ENCODE data around the gene MAP7.
"Not testable (repeated sequence)": the region's sequence is repeated elsewhere in the genome, so short reads cannot be mapped to it uniquely, and the experiment has no call there.

The MAP7 gene

DNA sequence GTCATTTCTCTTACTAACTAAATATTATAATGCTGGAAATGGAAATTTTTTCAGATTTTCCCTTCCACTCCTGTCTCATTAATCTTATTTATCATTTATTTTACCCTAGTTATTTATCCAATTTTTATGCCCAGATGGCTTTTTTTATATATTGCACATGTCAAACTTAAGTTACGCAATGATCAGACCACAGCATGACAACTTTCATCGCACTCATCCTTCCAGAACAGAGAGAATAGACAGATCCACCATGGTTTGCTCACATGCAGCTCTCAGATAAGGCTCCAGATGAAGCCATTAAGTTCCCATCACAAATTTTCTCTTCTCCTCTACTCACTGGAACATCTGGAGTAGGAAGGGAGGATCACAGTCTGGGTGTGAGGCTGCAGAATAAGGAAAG lies 48.7 kb downstream of the MAP7 start:
- DNase-seq, result no peak

DNA sequence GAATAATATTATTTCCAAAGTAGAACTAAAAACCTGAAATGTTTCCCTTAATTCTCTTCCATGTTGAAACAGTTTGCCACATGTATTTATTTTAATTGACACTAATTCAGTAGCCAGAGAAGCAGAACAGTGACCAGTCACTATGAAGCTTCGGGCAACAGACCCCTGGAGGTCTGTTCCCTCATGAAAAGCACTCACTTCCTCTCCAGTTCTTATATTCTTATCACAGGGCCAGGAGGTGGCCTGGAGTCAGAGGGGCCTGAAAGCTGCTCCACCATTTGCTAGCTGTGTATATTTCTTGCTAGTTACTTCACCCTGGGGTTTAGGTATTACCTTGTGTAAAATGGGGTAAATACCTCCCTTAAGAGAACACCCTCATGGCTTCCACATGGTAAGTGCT lies 49.1 kb downstream of the MAP7 start:
- no peak for DNase-seq

DNA sequence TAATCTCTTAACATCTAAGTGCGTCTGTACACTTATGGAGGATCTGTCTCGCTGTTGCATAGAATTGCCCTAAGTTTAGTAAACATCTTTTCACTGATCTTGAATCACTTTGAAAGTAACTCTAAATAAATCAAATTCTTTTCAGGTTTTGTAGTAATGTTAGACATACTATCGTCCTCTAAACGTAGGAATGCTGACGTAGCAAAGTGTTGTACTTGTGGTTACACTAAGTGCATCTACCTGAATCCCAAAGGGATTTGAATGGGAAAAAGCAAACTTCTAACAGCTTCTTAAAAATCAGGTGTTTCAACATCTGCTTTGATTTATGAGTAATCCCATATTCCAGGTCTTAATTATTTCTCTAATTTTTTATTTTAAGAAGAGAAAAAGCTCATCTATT lies 49.8 kb downstream of the MAP7 start:
- no peak for DNase-seq

DNA sequence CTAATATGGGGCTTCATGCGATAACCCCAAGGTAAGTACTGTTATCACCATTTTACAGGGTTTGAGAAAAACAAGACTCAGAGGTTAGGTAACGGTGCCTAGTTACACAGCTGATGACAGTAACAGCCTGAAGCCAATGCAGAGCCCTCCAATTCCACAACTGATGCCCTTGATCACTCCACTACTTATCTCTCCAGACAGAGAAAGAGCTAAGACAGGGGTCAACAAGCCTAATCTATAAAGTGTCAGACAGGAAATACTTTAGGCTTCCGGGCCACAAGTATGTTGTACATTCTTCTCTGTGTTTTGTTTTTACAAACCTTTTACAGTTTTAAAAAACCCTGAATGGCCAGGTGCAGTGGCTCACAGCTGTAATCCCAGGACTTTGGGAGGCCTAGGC lies 50.9 kb downstream of the MAP7 start:
- no peak for DNase-seq

DNA sequence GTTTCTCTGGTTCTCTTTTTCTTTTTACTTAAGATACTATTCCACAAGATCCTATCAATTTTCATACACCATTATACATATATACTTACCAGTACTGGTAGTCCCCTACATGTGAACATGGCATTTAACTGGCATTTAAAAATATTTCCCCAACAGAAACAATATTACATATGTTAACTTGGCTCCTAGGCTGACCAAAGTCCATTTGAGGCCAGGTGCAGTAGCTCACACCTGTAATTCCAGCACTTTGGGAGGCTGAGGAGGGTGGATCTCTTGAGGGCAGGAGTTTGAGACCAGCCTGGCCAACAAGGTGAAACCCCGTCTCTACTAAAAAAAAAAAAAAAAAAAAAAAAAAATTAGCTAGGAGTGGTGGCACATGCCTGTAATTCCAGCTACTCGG lies 53.8 kb downstream of the MAP7 start:
- not testable (repeated sequence) for DNase-seq

DNA sequence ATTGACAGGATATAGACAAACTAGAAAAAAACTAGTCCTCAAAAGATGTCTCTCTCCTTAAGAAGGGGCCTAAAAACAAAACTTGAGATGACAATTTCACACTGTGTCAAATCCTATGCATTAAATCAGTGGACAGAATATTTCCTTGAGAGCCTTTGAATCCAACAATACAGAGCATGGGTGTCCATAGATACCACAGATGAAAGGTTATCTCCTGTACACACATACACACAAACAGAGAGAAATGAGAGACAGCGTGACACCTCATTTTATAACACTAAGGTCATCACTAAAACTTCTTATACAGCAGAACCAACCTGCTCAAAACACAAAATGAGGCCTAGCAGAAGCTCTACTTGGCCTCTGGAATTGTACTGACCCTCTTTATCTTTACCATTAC lies 55.5 kb downstream of the MAP7 start:
- DNase-seq, result no peak

DNA sequence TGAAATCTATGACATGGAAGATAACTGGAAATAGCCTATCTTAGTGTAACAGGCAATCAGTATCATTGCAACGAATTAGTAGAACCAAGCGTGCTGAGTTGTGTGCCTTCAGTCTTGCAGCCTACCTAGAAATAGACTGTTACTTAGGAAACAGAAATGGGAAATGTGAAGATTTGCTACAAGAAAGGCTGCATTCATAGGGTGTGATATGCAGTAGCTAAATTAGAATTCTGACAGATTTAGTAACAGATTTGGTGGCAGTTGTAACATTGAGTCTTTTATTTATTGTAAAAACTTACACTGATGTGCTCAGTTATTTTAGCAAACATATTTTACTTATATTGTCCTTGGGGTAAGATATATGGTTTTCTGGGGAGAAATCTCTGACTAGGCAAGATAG lies 56.2 kb downstream of the MAP7 start:
- no peak for DNase-seq

DNA sequence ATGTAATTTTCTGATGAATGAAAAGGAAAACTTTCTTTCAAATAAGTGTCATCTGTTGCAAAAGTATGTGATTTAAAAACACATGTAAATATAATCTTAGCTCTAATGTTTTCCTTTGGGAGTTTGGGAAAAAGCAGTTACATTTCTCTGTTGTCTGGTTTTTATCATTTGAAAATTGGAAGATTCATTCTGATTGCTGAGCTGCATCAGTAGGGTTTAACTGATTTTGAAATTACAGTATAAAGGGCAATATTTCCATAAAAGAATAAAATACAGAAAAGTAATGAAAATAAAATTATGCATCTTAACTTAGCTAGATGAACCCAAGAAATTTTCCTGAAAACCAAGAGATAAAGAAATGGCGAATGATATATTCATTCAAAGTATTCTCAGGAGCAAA lies 57.8 kb downstream of the MAP7 start:
- no peak for DNase-seq

DNA sequence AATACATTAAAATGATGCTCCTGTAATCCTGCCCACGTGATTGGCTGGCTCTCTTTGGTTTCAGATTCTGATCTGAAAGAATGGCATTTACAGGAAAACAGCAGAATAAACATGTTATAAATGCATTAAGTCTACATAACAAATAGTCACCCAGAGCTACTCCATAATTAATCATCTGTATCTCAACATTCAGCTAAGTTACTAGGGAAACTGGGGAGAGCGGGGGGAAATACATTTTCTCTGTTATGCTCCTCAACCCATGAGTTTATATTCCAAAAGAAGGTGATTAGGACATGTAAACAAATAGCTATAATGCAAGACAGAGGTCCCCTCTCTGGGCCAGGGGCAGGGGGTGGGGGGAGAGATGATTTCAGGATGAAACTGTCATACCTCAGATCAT lies 58.5 kb downstream of the MAP7 start:
- no peak for DNase-seq

DNA sequence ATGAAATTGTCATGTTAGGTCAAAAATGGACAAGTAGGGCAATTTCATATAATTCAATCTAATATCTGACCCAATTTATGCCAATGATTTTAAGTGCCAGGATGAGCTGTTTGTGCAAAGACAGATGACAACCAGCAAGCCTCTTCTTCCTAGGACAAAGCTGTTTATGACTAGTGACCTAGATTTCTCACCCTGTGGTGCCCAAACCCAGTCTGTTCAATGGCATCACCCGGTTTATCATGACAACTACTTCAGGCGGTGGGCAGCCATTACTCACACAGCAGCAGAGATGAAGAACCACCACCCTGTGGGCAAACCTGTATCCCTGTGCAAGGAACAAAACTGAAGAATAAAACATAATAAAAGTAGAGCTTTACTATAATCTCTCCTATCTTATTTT lies 59.0 kb downstream of the MAP7 start:
- DNase-seq, result no peak

DNA sequence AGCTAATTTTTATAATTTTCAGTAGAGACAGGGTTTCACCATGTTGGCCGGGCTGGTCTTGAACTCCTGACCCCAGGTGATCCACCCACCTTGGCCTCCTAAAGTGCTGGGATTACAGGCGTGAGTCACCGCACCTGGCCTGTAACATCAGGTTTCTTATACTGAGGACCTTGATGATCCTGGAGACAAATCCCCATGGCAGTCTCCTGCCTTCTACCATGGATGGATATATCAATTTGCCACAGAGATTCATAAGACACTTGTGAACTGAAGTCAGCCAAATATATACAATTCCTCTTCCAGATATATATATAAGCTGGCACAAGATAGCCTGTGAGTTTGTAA lies 60.6 kb downstream of the MAP7 start:
- not testable (repeated sequence) for DNase-seq

DNA sequence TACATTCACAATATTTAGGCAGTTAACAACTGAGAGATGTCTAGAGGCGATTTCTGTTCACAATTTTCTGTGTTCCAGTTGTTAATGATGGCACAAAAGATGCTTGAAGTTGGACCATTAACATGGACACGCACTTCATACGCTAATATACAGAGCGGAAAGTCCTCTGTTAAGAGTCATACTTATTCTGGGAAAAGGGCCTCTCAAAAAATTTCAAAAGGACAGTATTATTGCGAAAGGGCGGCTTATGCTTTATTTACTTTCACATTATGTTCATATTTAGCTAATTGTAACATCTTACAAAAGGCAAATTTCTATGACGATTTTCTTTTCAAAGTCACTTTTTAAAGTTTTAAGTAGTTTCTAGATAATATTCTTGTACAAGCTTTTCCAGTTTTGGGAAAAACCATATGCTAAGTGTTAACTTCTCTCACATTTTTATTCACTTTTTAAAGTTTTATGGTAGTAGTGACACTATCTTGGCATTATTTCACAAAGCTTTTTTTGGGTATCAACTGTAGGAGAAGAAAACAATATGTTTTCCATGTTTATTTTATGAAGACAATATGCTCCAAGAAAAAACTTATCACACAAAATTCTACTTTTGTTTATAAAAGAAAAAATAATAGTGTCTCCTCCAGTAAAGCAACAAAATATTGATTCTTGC lies 62.3 kb downstream of the MAP7 start:
- DNase-seq, result no peak

DNA sequence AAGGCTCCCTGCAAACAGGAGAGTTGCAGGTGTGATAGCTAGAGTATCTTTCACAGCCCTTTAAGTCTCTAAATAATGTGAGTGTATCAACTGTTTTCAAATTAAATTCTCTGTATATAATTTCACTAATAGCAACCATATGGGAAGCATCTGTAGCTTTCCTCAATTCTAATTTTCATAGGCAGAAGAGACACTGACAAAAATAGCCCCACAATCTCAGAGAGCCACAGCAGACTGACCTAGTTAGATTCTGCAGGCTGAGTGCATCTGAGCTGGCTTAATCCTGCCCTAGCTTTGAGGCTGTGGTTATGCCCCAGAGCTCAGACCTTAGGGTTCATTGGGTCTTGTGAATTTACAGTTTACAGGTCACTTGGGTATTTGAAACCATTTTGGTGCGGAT lies 63.9 kb downstream of the MAP7 start:
- DNase-seq, result no peak

DNA sequence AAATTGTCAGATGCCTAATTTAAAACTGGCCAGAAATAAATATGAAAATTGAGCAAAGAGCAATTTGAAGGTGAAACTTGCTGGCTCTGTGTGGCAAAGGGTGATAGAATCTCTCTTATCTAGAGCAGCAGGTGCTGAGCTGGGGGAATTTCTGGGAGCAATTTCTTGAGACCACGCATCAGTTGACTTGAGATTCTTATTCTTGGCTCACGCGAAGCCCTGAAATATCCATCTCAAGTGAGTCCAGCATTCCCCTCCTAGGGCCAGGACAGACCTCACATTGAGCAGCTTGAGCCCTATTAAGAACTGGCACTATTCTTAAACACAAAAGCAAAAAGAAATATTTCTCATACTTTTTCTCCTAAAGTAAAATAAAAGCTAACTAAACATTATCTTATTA lies 66.3 kb downstream of the MAP7 start:
- DNase-seq, result no peak

DNA sequence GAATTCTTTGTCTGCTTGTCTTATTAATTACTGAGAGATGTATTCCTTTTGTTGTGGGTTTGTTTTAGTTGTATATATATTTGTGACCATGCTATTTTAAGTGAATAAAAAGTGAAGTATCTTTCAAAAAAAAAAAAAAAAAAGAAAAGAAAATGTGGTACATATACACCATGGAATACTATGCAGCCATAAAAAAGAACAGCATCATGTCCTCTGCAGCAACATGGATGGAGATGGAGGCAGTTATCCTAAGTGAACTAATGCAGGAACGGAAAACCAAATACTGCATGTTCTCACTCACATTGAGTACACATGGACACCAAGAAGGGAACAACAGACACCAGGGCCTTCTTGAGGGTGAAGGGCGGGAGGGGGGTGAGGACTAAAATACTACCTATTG lies 67.2 kb downstream of the MAP7 start:
- DNase-seq, result not testable (repeated sequence)

DNA sequence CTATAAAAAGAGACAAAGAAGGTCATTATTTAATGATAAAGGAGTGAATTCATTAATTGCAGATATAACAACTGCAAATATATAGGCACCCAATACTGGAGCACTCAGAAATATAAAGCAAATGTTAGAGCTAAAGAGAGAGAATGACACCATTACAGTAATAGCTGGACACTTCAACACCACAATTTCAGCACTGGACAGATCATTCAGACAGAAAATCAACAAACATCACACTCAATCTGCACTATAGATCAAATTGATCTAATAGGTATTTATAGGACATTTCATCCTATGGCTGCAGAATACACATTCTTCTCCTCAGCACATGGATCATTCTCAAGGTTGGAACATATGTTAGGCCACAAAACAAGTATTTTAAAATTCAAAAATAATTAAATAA lies 72.7 kb downstream of the MAP7 start:
- no peak for DNase-seq

DNA sequence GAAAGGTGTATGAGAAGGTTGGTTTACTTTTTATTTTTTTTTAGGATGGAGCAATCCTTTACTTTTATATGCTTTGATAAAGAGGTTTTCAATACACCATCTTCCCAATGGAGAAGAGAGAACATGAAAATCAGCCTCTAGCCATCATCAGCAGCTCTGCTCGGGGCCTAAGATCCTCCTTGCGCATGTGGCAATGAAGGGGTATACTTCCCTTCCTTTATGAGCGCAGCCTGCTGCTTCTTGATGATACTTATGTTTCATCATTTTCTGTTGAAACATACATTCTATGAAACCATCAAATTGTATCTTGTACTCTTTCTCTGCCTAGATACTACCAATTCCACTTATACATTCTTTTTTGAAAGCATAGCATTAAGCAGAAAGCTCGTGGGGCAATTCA lies 74.5 kb downstream of the MAP7 start:
- DNase-seq, result no peak

DNA sequence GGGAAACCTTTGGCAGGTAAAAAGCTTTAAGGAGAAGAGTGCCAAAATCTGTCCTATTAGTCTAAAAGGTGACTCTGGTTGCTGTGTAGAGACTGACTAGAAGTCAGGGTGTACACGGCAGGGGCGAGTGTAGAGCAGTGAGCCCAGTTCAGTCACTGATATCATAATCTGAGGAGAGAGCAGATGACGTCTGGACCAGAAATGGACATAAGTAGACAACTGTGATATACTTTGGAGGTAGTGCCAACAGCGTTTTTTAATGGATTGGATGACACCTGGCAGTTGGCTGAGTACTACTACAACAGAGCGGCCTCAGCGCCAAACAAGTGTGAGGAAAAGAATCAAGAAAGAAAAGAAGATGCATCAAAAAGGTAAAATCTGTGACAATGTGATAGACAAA lies 76.0 kb downstream of the MAP7 start:
- DNase-seq, result no peak

DNA sequence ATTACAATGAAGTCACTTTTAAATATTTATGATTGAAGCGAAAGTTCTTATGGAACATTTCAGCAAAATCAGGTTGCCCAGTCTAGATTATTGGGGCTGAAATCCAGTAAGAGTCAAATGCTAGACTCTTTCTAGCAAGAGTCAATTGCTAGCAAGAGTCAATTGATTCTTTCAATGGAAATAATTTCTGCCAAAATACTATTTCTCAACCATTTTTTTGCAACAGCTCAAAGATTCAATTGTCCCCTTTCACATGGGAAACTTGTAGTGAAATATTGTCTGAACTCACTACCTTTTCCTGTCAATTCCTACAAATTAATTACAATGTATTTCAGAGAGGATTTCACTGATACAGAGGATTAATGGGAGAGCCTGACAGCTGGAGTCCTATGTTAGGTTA lies 78.3 kb downstream of the MAP7 start:
- no peak for DNase-seq

DNA sequence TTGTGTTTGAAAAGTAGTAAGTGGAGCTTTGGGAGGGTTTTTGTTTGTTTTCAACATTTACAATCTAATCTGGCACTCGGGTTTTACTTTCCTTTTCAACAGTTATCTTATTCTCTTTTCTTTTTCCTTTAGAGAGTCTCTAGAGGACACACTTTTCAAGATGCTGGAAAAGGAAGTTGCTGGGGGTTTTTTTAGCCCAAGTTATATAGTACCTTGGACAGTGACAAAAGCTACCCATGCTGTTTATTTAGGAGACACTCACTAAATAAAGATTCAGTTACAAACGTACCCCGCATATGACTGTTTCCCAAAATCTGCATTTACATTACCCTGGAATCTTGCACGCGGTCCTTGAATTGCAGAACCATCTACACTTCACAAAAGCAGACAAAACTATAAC lies 78.8 kb downstream of the MAP7 start:
- DNase-seq, result no peak

DNA sequence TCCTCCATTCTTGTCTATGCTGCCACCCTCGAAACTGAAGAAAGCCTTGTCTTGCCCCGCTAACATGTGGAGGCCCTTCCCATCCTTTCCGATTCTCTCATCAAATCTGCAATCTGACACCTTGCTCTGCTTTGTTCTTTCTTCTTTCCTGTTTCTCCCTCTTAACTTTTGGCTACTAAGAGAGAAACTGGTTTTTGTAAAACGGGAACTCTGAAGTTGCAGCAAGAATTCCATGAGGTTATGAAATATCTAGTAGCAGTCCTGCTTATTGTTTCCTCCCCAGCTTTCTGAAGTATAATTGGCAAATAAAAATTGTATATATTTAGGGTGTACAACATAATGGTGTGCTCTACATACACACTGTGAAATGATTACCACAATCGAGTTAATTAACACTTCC lies 80.2 kb downstream of the MAP7 start:
- no peak for DNase-seq

DNA sequence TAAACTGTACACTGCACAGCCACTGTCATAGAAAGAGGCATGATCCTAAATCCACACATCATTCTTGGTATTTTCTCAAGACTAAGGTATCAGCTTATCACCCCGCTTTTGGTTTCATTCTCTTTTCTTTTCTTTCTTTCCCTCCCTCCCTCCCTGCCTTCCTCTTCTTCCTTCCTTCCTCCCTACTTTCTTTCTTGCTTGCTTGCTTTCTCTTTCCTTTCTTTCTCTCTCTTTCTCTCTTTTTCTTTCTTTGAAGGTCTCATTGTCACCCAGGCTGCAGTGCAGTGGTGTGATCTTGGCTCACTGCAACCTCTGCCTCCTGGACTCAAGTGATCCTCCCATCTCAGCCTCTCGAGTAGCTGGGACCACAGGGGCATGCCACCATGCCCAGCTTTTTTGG lies 81.1 kb downstream of the MAP7 start:
- DNase-seq, result no peak

DNA sequence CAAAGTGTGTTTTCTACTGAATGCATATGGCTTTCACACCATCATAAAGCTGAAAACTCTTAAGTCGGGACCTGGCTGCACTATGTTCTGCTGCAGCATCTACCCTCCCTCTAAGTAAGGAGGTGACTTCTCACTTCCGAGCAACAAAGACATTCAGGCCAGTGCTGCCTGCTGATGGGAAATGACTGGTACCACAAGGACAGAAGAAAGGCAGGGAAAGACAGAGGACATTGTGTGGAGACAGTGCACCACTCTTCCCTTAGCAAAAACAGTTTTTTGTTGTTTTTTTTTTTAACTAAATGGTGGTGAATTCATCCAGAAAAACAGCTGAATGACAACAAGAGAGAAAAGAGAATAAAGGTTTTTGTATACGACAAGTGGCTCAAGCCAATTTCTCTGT lies 81.5 kb downstream of the MAP7 start:
- DNase-seq, result no peak

DNA sequence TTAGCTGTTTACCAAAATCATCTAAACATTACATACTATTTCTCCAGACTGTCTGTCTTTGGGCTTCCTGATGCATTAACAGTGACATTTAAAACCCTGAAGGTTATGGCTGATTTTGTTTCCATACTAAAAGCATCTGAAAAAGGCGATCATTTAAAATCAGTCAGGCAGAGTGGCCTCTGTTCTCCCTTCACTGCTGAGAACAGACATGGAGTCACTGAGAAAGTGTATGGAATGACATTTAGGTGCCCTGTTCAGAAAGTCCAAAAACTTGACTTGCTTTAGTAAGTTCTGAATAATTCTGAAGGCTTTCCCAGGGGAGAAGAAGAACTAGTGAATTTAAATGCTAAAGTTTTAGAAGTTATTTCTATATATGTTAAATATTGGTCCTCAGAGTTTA lies 83.0 kb downstream of the MAP7 start:
- no peak for DNase-seq

DNA sequence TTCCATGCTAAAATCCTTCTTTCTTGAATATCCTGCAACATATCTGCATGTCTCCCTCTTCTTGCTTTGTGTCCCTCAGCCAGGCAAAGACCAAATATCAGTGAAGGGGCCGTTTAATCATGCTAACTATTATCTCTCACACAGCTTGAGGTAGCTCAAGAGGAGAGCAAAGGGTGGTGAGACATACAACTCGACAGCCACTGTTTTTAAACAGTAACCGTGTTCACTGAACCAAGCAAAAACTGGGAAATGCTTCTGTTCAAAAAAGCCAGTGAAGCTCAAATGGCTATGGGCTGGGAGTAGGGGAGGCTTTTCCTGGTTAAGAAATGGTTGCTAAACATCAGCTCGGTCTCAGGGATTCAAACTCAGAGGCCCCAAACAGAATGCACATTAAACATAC lies 83.4 kb downstream of the MAP7 start:
- no peak for DNase-seq

DNA sequence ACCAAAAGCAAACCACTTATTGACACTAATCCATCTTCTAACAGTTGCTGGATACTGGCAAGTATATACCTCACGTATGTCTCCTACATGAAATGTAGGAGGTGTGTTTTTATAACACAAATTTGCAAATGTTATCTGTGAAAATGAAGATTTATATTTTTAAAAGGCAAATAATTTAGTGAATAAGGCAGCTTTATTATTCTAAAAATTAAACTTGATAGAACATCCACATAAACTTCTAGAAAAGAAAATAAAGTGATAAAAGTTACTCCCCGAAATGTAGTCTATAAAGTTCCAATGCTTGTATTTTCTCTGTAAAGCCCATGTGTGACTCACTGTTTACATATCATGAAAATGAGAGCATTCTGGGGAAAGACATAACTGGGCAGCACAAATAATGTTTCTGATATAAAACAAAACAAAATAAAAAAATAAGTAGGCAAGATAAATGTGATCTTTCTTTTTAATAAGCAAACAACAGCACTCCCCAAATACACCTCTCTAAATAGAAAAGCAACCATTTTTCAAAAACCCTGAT lies 84.4 kb downstream of the MAP7 start:
- no peak for DNase-seq
